K562 (cell line): ENCODE data around the gene IRS2. TPM values are rescaled to one million over a fixed set of nuclear protein-coding genes. Genes with fewer than 3 reads are reported as not detected.

Experiments used
- ATAC-seq: fragments of 200-7000 bp; cut with Tn5 transposase; 3 replicates; pipeline ENCODE4 v1.9.1; 2020; ENCODE audit warnings: moderate library complexity
- BruUV-seq: library from RNA; stranded (reverse); fragments of 400-500 nt; replicated peaks from 2 replicates; lab custom pipeline; 2021; lab: Mats Ljungman, UMichigan
- CTCF ChIA-PET: fragments of 300-600 bp; formaldehyde crosslinking; extraction: SDS; loops from one replicate; lab custom pipeline; 2021; ENCODE audit warnings: low intra/inter-chr PET ratio; lab: Yijun Ruan, JAX
- POLR2A ChIA-PET: fragments of 300-600, 350-650 bp; sonication (Branson Sonifier 250); formaldehyde crosslinking; extraction: SDS; loops from one replicate; lab custom pipeline; 2021; ENCODE audit warnings: antibody characterized with exemption, inconsistent platforms; lab: Yijun Ruan, JAX
- DNase-seq, 4 experiments: peaks; one replicate each; pipeline versions ENCODE4 v3.0.0 to v3.0.0-alpha.2; 2011 to 2018; ENCODE audit warnings: low spot score in 3 of 4, mixed read lengths in 3 of 4; ENCODE audit errors: extremely low read depth in 1 of 4
- FAIRE-seq: peaks from 2 replicates; lab custom pipeline; 2011; peaks lifted over from hg19 to GRCh38; lab: Jason Lieb, UNC
- H2AFZ ChIP-seq: 2 replicates; pipeline ENCODE4 v1.6.0; 2011; ENCODE audit warnings: low read depth, low read length, control low read depth, inconsistent platforms
- H3K27ac ChIP-seq: fragments of 200-600 bp; 3 replicates; pipeline ENCODE4 v1.8.0; 2011; ENCODE audit warnings: low read depth, mild to moderate bottlenecking, control low read depth, inconsistent platforms, low read length, moderate library complexity, mixed read lengths; ENCODE audit errors: extremely low read depth
- H3K27me3 ChIP-seq, 2 experiments: fragments of 300-600 bp in 1 of 2; 2 replicates in 1 of 2; 3 replicates in 1 of 2; pipeline versions ENCODE4 v1.6.0 to v1.8.0; 2011; ENCODE audit warnings: inconsistent platforms in 2 of 2, low read length in 2 of 2, mild to moderate bottlenecking in 1 of 2, mixed read lengths in 1 of 2, moderate library complexity in 1 of 2; ENCODE audit not compliant: control insufficient read depth in 2 of 2, insufficient read depth in 2 of 2
- H3K36me3 ChIP-seq: fragments of 300-600 bp; 3 replicates; pipeline ENCODE4 v1.8.0; 2011; ENCODE audit warnings: mild to moderate bottlenecking, low read length, inconsistent platforms; ENCODE audit not compliant: control insufficient read depth, insufficient read depth
- H3K4me1 ChIP-seq, 2 experiments: fragments of 200-600 bp in 1 of 2; replicated peaks in 1 of 2; 2 replicates in 1 of 2; 3 replicates in 1 of 2; pipeline versions ENCODE4 v1.5.1 to v1.8.0; 2011; ENCODE audit warnings: inconsistent platforms in 2 of 2, low read length in 2 of 2, mild to moderate bottlenecking in 1 of 2, mixed read lengths in 1 of 2, moderate library complexity in 1 of 2; ENCODE audit not compliant: control insufficient read depth in 2 of 2, insufficient read depth in 2 of 2
- H3K4me2 ChIP-seq: 2 replicates; pipeline ENCODE4 v1.6.1; 2011; ENCODE audit warnings: low read length, control low read depth, inconsistent platforms, mixed read lengths; ENCODE audit not compliant: insufficient read depth
- H3K4me3 ChIP-seq: fragments of 200-600 bp; sonication (generic), shearing (Covaris generic); 2 replicates; pipeline ENCODE4 v1.5.1; 2016; ENCODE audit warnings: control low read depth, inconsistent platforms
- H3K79me2 ChIP-seq: fragments of 200-600 bp; 3 replicates; pipeline ENCODE4 v1.8.0; 2011; ENCODE audit warnings: low read length, inconsistent platforms; ENCODE audit not compliant: control insufficient read depth, insufficient read depth
- H3K9ac ChIP-seq, 2 experiments: 2 replicates each; pipeline versions ENCODE4 v1.6.0 to v1.6.1; 2011; ENCODE audit warnings: low read depth in 2 of 2, low read length in 2 of 2, control low read depth in 1 of 2, inconsistent platforms in 1 of 2, mild to moderate bottlenecking in 1 of 2, mixed read lengths in 1 of 2; ENCODE audit not compliant: insufficient read depth in 1 of 2
- H3K9me1 ChIP-seq: one replicate; pipeline ENCODE4 v1.6.0; 2011; ENCODE audit warnings: inconsistent platforms, mild to moderate bottlenecking, low read length, moderate library complexity; ENCODE audit not compliant: control insufficient read depth, insufficient read depth
- H3K9me3 ChIP-seq: replicated peaks from 2 replicates; pipeline ENCODE4 v1.5.1; 2011; ENCODE audit warnings: low read depth, low read length, inconsistent platforms; ENCODE audit not compliant: control insufficient read depth, insufficient read depth
- H4K20me1 ChIP-seq: replicated peaks from 2 replicates; pipeline ENCODE4 v1.6.1; 2011; ENCODE audit warnings: low read length, inconsistent platforms, mixed read lengths; ENCODE audit not compliant: control insufficient read depth, insufficient read depth
- CHD1 ChIP-seq: fragments of 200-600 bp; sonication (generic); IDR thresholded peaks from one replicate; pipeline ENCODE4 v1.6.1; 2012; ENCODE audit warnings: mild to moderate bottlenecking, moderate library complexity, low read length, inconsistent platforms
- CTCFL ChIP-seq: IDR thresholded peaks from 2 replicates; pipeline ENCODE4 v1.6.1; 2011; ENCODE audit warnings: borderline replicate concordance, low read depth, mild to moderate bottlenecking, moderate library complexity, low read length; ENCODE audit not compliant: insufficient read depth, poor library complexity, severe bottlenecking
- ELK3 ChIP-seq: fragments of 450-650 bp; formaldehyde crosslinking; IDR thresholded peaks from 2 replicates; pipeline ENCODE4 v1.4.0; 2020; ENCODE audit warnings: mild to moderate bottlenecking
- EZH2 ChIP-seq: IDR thresholded peaks from 2 replicates; pipeline ENCODE4 v1.6.1; 2012; ENCODE audit warnings: low read depth, mild to moderate bottlenecking, inconsistent platforms, low read length, borderline replicate concordance
- GATAD2A ChIP-seq: fragments of 450-650 bp; IDR thresholded peaks from 2 replicates; pipeline ENCODE4 v1.6.1; 2017
- KAT2B ChIP-seq: IDR thresholded peaks from one replicate; pipeline ENCODE4 v1.6.1; 2012; ENCODE audit warnings: low read depth, mild to moderate bottlenecking, control low read depth, inconsistent platforms, low read length, moderate library complexity
- NFRKB ChIP-seq: fragments of 450-650 bp; IDR thresholded peaks from 2 replicates; pipeline ENCODE4 v1.6.1; 2016; ENCODE audit warnings: low read depth
- SIN3B ChIP-seq: fragments of 450-650 bp; IDR thresholded peaks from 2 replicates; pipeline ENCODE4 v1.6.1; 2017; ENCODE audit warnings: low read depth, mild to moderate bottlenecking, moderate library complexity
- SMARCB1 ChIP-seq: IDR thresholded peaks from 2 replicates; pipeline ENCODE4 v1.6.1; 2011; ENCODE audit warnings: improper control_type of control experiment, low read depth; ENCODE audit not compliant: insufficient read length
- SRSF9 ChIP-seq: fragments of 200-400 bp; formaldehyde crosslinking; IDR thresholded peaks from 2 replicates; pipeline ENCODE4 v1.6.1; 2017; ENCODE audit warnings: low read depth, low read length, borderline replicate concordance
- ZNF263 ChIP-seq: sonication (generic); formaldehyde crosslinking; IDR thresholded peaks from 2 replicates; pipeline ENCODE4 v1.8.0; 2022; ENCODE audit warnings: mild to moderate bottlenecking, missing genetic modification reagents, borderline replicate concordance
- WGBS: fragments of 100-300 bp; shearing (Covaris generic); methylation state at CpG from one replicate; pipeline ENCODE4 v1.1.6; 2016; ENCODE audit warnings: low coverage, mixed read lengths; ENCODE audit not compliant: insufficient coverage; ENCODE audit errors: missing lambda C conversion rate; 5-methylcytosine and 5-hydroxymethylcytosine counted together
- in situ Hi-C: fragments of 300-500 bp; cut with MboI; formaldehyde crosslinking; loops from 4 replicates; pipeline ENCODE4 v1.15.0; 2018; ENCODE audit warnings: inconsistent platforms, mixed read lengths
- intact Hi-C: fragments of 100-400 bp; cut with micrococcal nuclease; formaldehyde crosslinking; loops from 2 replicates; pipeline ENCODE4 v1.14.2; 2022
- polyA plus RNA-seq, 8 experiments: library from polyadenylated mRNA; depleted of rRNA in 4 of 8; stranded (reverse) in 5 of 8; unstranded in 3 of 8; fragments of >200 nt; fragmentation: Nextera tagmentation in 2 of 8; fragmentation: Illumina TruSeq in 1 of 8; extraction: Ambion mirVana in 2 of 8; extraction: Trizol in 1 of 8; gene quantifications; 2 replicates each; pipeline versions ENCODE4 v1.2.1 to v1.2.3, GENCODE V29; 2011 to 2014; ENCODE audit warnings: inconsistent platforms in 1 of 8, missing spikeins in 1 of 8
- total RNA-seq, 7 experiments: library from RNA; depleted of rRNA in 6 of 7; stranded (reverse); fragments of >200 nt in 6 of 7; fragmentation: Illumina TruSeq in 2 of 7; extraction: Trizol in 2 of 7; gene quantifications; 2 replicates each; pipeline versions ENCODE4 v1.2.1 to v1.2.3, GENCODE V29; 2011 to 2021; ENCODE audit warnings: low replicate concordance in 1 of 7

IRS2 gene
- total and polyA plus RNA-seq, 9 of the 15 experiments (the other 6 are each of a cell fraction or from before 2014, with no cell fraction given), result 0.36 to 4.6 (median 0.63) TPM

- TF ChIP-seq ELK3 (CRISPR knock-in tag) (no peak), NFRKB (no peak), CTCFL (no peak)
Measured at GRCh38 chr13:109789262-109789661, 2.9 kb upstream of the IRS2 start (continued).

GRCh38 chr13:109788372-109789111 is 2.2 kb upstream of the IRS2 start:
- Histone ChIP-seq H3K4me2 (no peak overlapping the region), H3K4me3 (no peak overlapping the region), H3K4me1 (peaks cover 16 to 17% of the 10 kb centered on the region in 2 experiments; a peak in 4 of 5 replicates), H3K9ac (no peak overlapping the region), H3K27ac (no peak overlapping the region), H3K79me2 (no peaks in the 10 kb centered on the region; the same call in 2 of the 3 replicates), H3K9me3 (no peaks in the 10 kb centered on the region), H2AFZ (no peak overlapping the region), H3K9me1 (no peaks in the 10 kb centered on the region), H3K27me3 (no peaks in the 10 kb centered on the region), H3K36me3 (no peaks in the 10 kb centered on the region), H4K20me1 (no peaks in the 10 kb centered on the region)
- POLR2A ChIA-PET, result interaction anchor here (1.0 kb wide), 1 partner anchor 18 kb away, joined by 3 read pairs; no protein-coding TSS in a partner anchor
- CTCF ChIA-PET, result no interaction called here
- 62% methylated on average over 7 of the region's 7 CpGs for WGBS
- TF ChIP-seq SIN3B (no peak), CHD1 (no peak), GATAD2A (no peak), ZNF263 (CRISPR knock-in tag) (no peak), SMARCB1 (no peak), EZH2 (no peak), KAT2B (no peak), SRSF9 (no peak)
- FAIRE-seq (no peak), DNase-seq (no peak), ATAC-seq (no peak)
- intact Hi-C loops, result loop anchor here (5.0 kb wide), 1 partner anchor 86 kb away; no protein-coding TSS in a partner anchor
- in situ Hi-C loops, result no loop called here
- BruUV-seq, result TSS peak; percentile 48
